Immature natural killer cell (primary cell): ENCODE measurements around the gene MFNG. TPM values are rescaled to one million over a fixed set of nuclear protein-coding genes. Genes with fewer than 3 reads are reported as not detected.

Source experiments
- DNase-seq, 3 donors: peaks; one replicate each; pipeline ENCODE4 v3.0.0; 2022; ENCODE audit warnings: mixed read lengths in 1 of 3
- H3K27ac Mint-ChIP-seq, 6 donors: one replicate each; pipeline ENCODE4 v1.8.0; 2020; ENCODE audit warnings: mixed read lengths in 6 of 6, mild to moderate bottlenecking in 5 of 6, inconsistent platforms in 4 of 6, moderate library complexity in 3 of 6
- H3K27me3 Mint-ChIP-seq, 3 donors: one replicate each; pipeline ENCODE4 v1.8.0; 2020 to 2021; ENCODE audit warnings: low read depth in 3 of 3, mild to moderate bottlenecking in 3 of 3, mixed read lengths in 3 of 3, moderate library complexity in 3 of 3, inconsistent platforms in 1 of 3
- H3K36me3 Mint-ChIP-seq, 3 donors: one replicate each; pipeline ENCODE4 v1.8.0; 2020; ENCODE audit warnings: mixed read lengths in 3 of 3, inconsistent platforms in 2 of 3, mild to moderate bottlenecking in 2 of 3
- H3K4me1 Mint-ChIP-seq, 2 donors: one replicate each; pipeline ENCODE4 v1.8.0; 2020; ENCODE audit warnings: inconsistent platforms in 2 of 2, mild to moderate bottlenecking in 2 of 2, mixed read lengths in 2 of 2, moderate library complexity in 1 of 2
- H3K4me3 Mint-ChIP-seq, 5 donors: one replicate each; pipeline ENCODE4 v1.8.0; 2020; ENCODE audit warnings: mild to moderate bottlenecking in 5 of 5, mixed read lengths in 5 of 5, inconsistent platforms in 3 of 5, moderate library complexity in 3 of 5
- H3K9me3 Mint-ChIP-seq, 6 donors: one replicate each; pipeline ENCODE4 v1.8.0; 2020; ENCODE audit warnings: mild to moderate bottlenecking in 6 of 6, mixed read lengths in 6 of 6, inconsistent platforms in 4 of 6, moderate library complexity in 3 of 6
- polyA plus RNA-seq, 3 donors: library from polyadenylated mRNA; unstranded; fragments of 300-500 nt; fragmentation: Illumina TruSeq; gene quantifications; one replicate each; pipeline ENCODE4 v1.2.3, GENCODE V29; 2021

MFNG gene
- polyA plus RNA-seq, 3 donors from 2014 or later = 235 to 361 (median 286) TPM

DNA sequence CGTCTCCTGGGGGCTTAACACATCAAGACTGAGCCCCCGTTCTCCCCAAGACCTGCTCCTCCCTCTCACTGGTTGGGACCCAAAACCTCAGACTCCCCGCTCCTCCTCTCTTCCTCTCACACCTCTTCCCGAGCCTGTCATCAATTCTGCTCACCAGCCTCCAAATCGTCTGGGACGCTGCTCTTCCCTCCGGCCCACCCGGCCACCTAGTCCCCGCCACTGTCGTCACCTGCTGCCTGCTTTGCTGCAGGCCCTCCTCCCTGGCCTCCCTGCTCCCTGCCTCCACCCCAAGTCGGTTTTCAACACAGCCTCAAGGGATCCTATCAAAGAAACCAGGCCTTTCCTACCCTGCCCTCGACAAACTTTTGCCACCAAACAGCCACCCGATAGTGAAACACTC is 3.1 kb downstream of the MFNG start:
- peak overlapping the region; percentile 94 to 99 (median 96) for H3K27ac Mint-ChIP-seq
- H3K9me3 Mint-ChIP-seq = no peaks in the 10 kb centered on the region
- peaks cover 54 to 59% of the 10 kb centered on the region in 2 donors for H3K4me1 Mint-ChIP-seq
- H3K36me3 Mint-ChIP-seq = peaks cover 0 to 7% (median 5%) of the 10 kb centered on the region in 3 donors
- DNase-seq = no peak
- peak overlapping the region; percentile 81 to 92 (median 91) for H3K4me3 Mint-ChIP-seq
- peaks cover 10 to 19% (median 12%) of the 10 kb centered on the region in 3 donors for H3K27me3 Mint-ChIP-seq

DNA sequence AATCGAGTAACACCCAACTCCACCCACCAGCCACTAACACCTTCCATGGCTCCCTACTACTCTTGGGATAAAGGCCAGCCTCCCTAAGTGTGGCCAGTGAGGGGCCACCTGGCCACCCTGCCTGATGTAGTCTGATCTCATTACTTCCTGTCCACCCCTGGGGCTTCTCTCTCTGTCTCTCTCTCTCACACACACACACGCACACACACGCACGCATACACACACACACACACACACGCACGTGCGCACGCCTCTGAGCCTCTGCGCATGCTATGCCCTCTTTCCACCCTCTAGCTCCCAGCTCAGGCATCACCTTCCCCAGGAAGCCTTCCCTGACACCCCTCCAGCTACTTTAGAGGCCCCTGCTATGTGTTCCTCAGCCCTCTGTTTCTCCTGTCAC is 3.9 kb downstream of the MFNG start:
- H3K4me3 Mint-ChIP-seq = peak overlapping the region in 4 of 5 donors; percentile 1 to 12 (median 10)
- H3K4me1 Mint-ChIP-seq = peaks cover 51 to 54% of the 10 kb centered on the region in 2 donors
- peak overlapping the region; percentile 94 to 99 (median 96) for H3K27ac Mint-ChIP-seq

DNA sequence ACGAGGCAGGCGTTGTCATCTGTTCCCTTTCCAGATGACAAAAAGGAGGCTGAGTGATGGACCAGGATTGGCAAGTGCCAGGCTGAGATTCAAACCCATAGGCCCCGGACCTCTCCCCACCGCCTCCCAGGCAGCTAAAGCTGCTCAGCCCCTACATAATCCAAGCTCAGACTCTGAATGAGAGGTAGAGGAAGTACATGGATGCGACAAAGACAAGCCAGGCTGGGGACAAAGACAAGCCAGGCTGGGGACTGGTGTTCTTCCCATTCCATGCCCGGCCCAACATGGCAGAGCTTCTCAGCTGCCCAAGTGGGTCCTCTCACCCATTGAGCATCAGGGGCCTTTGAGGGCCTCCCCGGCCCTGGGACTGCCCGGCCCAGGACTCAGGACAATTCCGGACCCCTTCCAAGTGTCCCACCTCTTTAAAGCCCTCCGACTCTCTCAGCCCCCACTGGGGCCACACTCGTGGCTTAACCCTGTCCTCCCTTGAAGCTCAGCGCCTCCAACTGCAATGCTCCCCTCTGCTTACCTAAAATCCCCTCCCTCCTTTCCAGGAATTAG is 4.8 kb downstream of the MFNG start:
- Mint-ChIP-seq H3K9me3 (no peaks in the 10 kb centered on the region), H3K4me1 (peaks cover 43 to 46% of the 10 kb centered on the region in 2 donors), H3K36me3 (peaks cover 0 to 12% (median 9%) of the 10 kb centered on the region in 3 donors), H3K27me3 (peaks cover 8 to 19% (median 12%) of the 10 kb centered on the region in 3 donors), H3K4me3 (peak overlapping the region in 1 of 5 donors; percentile 36), H3K27ac (peak overlapping the region; percentile 48 to 99 (median 82))
- DNase-seq = no peak

More for the DNA sequence above, 3.9 kb downstream of the MFNG start:
- Mint-ChIP-seq H3K9me3 (no peaks in the 10 kb centered on the region), H3K27me3 (peaks cover 10 to 19% (median 12%) of the 10 kb centered on the region in 3 donors), H3K36me3 (peaks cover 0 to 7% (median 5%) of the 10 kb centered on the region in 3 donors)
- peak in 1 of 3 donors; percentile 5 for DNase-seq

DNA sequence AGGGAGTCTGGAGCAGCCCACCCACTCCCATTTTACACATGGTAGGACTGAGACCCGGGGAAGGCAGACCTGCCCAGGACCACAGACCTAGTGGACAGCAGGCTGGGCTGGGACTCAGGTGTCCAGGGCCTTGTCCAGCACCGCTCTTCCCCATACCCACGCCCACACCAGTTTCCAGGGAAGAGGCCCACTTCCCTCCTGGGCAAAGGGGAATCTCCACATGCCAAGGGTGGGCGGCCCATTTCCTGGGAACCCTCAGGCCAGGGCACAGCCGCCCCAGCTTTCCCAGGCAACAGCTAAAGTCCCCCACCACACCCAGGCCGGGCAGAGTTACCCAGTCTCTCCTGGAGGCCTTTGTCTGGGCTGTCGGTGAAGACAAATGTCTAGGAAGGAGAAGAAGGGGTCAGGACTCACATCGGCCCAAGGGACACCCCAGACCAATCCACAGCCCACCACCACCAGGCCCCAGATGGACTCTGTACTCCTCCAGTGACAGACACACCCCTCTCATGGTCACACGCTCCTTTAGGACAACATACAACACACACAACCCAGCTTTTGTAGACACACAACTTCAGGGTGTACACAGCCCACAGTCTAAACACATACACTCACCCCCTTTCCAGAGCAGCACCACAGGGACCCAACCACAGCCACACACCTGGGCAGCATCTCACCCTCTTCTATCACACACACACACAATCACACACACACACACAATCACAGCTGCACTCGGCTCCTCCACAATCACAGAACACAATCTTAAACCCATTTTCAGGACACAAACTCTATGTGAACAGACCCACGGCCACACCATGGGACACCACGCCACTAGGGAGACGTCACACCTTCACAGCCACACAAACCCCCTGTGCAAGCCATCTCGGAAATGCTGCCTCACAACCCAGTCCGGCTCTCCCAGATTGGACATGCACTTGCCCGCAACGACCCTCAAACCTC is 5.5 kb downstream of the MFNG start:
- H3K27me3 Mint-ChIP-seq = peaks cover 7 to 19% (median 12%) of the 10 kb centered on the region in 3 donors
- DNase-seq = no peak
- peak overlapping the region in 1 of 5 donors; percentile 2 for H3K4me3 Mint-ChIP-seq
- peaks cover 41 to 43% of the 10 kb centered on the region in 2 donors for H3K4me1 Mint-ChIP-seq
- no peaks in the 10 kb centered on the region for H3K9me3 Mint-ChIP-seq
- peak overlapping the region in 5 of 6 donors; percentile 1 to 78 (median 48) for H3K27ac Mint-ChIP-seq
- H3K36me3 Mint-ChIP-seq = peaks cover 0 to 18% (median 9%) of the 10 kb centered on the region in 3 donors

DNA sequence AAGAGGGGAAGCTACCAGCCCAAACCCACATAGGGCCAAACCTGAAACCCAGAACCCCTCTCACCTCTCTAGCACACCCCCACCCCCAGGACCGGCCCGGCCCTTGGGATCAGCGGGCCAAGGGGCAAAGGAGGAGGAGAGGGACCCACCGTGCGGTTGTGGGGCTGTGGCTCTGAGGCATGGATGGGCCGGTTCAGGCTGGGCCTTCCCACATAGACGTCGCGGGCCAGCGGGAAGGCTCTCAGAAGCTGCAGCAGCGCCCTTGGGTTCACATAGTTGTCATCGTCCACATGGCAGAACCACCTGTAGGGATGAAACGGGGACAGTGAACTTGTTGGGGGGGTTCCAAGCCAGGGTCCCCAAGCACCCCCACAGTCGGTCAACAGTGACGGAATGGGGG is 7.0 kb downstream of the MFNG start:
- Mint-ChIP-seq H3K27me3 (peaks cover 0 to 5% (median 2%) of the 10 kb centered on the region in 3 donors), H3K36me3 (peaks cover 0 to 22% (median 12%) of the 10 kb centered on the region in 3 donors), H3K4me1 (peaks cover 31 to 33% of the 10 kb centered on the region in 2 donors), H3K9me3 (no peaks in the 10 kb centered on the region), H3K27ac (peak overlapping the region in 1 of 6 donors; percentile 24), H3K4me3 (no peak overlapping the region)
- DNase-seq = no peak

GRCh38 chr22:37476389-37477329 is 9.5 kb downstream of the MFNG start:
- H3K27ac Mint-ChIP-seq = no peak overlapping the region
- H3K27me3 Mint-ChIP-seq = peaks cover 0 to under 1% (median 0%) of the 10 kb centered on the region in 3 donors
- H3K4me3 Mint-ChIP-seq = no peak overlapping the region
- no peaks in the 10 kb centered on the region for H3K9me3 Mint-ChIP-seq
- no peak for DNase-seq
- H3K36me3 Mint-ChIP-seq = peaks cover 0 to 22% (median 12%) of the 10 kb centered on the region in 3 donors
- H3K4me1 Mint-ChIP-seq = peaks cover 9% of the 10 kb centered on the region in 2 donors

- Mint-ChIP-seq H3K9me3 (no peaks in the 10 kb centered on the region), H3K27ac (peak overlapping the region in 1 of 6 donors; percentile 21), H3K4me1 (peaks cover 1 to 8% of the 10 kb centered on the region in 2 donors), H3K4me3 (no peak overlapping the region), H3K36me3 (peaks cover 6 to 30% (median 17%) of the 10 kb centered on the region in 3 donors), H3K27me3 (no peaks in the 10 kb centered on the region)
- DNase-seq = no peak
Measured at GRCh38 chr22:37474447-37475090, 11.6 kb downstream of the MFNG start.

- Mint-ChIP-seq H3K4me3 (no peak overlapping the region), H3K9me3 (no peaks in the 10 kb centered on the region), H3K27ac (peak overlapping the region in 1 of 6 donors; percentile 12), H3K27me3 (no peaks in the 10 kb centered on the region), H3K4me1 (peaks cover 5 to 8% of the 10 kb centered on the region in 2 donors), H3K36me3 (peaks cover 6 to 34% (median 21%) of the 10 kb centered on the region in 3 donors)
- DNase-seq = no peak
Measured at GRCh38 chr22:37473437-37473946, 12.7 kb downstream of the MFNG start.

DNA sequence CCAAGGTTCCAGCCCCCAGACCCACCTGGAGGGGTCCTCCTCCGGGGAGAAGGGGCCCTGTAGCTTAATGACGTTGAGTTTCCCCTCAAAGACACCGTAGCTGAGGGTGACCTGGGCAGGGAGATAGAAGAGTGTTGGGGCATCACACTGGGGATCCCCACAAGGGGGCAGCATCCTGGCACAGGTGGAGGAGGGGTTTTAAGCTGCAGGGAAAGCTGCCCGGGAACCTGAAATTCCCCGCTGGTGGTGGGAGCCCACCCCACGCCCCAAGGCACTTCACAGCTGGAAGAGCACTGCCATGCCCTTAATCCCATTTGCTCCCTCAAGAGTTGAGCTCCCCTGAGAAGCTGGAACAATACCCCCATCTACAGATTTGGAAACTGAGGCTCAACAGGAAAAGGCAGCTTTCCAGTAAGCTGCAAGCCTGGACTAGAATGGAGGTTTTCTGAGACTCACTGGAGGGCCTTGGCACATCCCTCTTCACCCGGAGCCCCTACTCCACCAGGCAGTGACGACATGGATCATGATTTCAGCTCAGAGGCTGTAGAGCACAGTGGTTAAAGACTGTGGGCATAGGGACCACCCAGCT is 13.7 kb downstream of the MFNG start:
- Mint-ChIP-seq H3K36me3 (peaks cover 6 to 31% (median 21%) of the 10 kb centered on the region in 3 donors), H3K9me3 (no peaks in the 10 kb centered on the region), H3K4me3 (no peak overlapping the region), H3K27ac (peak overlapping the region in 1 of 6 donors; percentile 3), H3K4me1 (peaks cover 8% of the 10 kb centered on the region in 2 donors), H3K27me3 (no peaks in the 10 kb centered on the region)
- DNase-seq = peak; percentile 28 to 31 (median 28)

DNA sequence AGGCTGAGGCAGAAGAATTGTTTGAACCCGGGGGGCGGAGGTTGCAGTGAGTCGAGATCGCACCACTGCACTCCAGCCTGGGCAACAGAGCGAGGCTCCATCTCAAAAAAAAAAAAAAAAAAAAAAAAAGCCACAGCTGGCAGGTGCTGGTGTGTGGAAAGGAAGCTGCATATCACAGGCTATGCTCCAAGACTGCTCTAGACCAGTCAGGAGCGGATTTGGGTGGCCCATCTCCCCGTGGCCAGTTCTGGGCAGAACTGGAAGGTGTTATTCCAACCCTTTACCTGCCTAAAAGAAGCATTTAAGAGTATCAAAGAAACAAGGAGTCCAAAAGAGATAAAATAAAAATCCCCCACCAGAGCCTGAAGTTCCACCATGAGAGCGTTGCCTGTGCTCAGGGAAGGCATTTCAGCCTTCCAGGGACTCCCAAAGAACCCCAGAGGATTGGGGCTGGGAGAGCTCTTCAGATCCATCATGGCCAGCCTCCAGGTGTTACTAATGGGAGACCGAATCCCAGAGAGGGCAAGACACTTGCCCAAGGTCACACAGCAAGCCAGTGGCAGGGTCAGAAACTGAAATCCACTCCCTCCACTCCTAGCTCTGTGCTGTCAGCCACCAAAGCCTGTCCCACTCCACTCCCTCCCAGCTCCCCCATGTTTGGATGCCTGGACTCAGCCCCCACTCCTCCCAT is 14.3 kb downstream of the MFNG start:
- Mint-ChIP-seq H3K27ac (no peak overlapping the region), H3K27me3 (no peaks in the 10 kb centered on the region), H3K4me1 (peaks cover 8% of the 10 kb centered on the region in 2 donors), H3K36me3 (peaks cover 6 to 28% (median 19%) of the 10 kb centered on the region in 3 donors), H3K4me3 (no peak overlapping the region), H3K9me3 (no peaks in the 10 kb centered on the region)
- no peak for DNase-seq

DNA sequence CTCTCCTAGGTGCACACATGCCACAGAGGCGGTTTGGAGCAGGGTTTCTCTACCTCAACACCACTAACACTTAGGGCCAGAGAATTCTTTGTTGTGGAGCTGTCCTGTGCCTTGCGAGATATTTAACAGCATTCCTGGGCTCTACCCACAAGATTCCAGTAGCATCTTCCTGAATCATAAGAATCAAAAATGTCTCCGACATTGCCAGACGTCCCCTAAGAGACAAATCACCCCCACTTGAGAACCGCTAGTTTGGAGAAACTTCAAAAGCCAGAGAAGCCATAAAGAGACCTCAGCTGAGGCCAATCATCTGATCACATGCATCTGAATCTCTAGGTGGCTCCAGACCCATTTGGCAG is 16.1 kb downstream of the MFNG start:
- Mint-ChIP-seq H3K27ac (peak overlapping the region in 1 of 6 donors; percentile 16), H3K9me3 (no peaks in the 10 kb centered on the region), H3K36me3 (peaks cover 13 to 29% (median 27%) of the 10 kb centered on the region in 3 donors), H3K4me1 (peaks cover 8% of the 10 kb centered on the region in 2 donors), H3K4me3 (no peak overlapping the region), H3K27me3 (no peaks in the 10 kb centered on the region)
- DNase-seq = no peak
